Measurements from ENCODE around the gene SORBS2. TPM values are rescaled to one million over a fixed set of nuclear protein-coding genes. Genes with fewer than 3 reads are reported as not detected.
"Not testable (repeated sequence)": the region's sequence is repeated elsewhere in the genome, so short reads cannot be mapped to it uniquely, and the experiment has no call there.

SORBS2 gene
- total RNA-seq, 1 donor from 2014 or later = 43.2 TPM

DNA sequence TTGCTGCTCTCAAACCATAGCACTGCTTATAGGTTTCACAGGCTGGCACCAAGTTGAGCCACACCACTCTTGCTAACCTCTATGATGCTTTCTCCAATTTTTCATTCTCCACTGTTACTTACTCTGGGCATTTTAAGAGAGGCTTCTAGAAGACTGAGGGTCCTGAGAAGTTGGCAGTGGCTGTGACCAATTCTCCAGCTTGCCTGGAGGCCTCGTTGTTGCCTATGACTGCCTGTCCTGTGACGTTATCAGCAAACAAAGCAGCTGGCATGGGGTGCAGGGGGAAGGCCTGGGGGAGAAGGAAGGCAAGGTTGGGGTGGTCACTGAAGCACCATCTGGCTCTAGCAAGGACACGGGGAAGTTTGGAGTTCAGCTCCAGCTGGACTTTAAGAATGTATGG, 246.3 kb downstream of the SORBS2 start:
- no peaks in the 10 kb centered on the region for H3K36me3 Mint-ChIP-seq
- peaks cover 25% of the 10 kb centered on the region for H3K4me1 Mint-ChIP-seq (ENCODE audit: unreplicated experiment)
- H3K9me3 Mint-ChIP-seq = peaks cover 4% of the 10 kb centered on the region
- TF ChIP-seq, protein P1, sequence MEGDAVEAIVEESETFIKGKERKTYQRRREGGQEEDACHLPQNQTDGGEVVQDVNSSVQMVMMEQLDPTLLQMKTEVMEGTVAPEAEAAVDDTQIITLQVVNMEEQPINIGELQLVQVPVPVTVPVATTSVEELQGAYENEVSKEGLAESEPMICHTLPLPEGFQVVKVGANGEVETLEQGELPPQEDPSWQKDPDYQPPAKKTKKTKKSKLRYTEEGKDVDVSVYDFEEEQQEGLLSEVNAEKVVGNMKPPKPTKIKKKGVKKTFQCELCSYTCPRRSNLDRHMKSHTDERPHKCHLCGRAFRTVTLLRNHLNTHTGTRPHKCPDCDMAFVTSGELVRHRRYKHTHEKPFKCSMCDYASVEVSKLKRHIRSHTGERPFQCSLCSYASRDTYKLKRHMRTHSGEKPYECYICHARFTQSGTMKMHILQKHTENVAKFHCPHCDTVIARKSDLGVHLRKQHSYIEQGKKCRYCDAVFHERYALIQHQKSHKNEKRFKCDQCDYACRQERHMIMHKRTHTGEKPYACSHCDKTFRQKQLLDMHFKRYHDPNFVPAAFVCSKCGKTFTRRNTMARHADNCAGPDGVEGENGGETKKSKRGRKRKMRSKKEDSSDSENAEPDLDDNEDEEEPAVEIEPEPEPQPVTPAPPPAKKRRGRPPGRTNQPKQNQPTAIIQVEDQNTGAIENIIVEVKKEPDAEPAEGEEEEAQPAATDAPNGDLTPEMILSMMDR (conservative IDR thresholded peaks at IDR 0.05) = no peak
- H3K27ac Mint-ChIP-seq = no peak overlapping the region
- no peak overlapping the region for H3K4me3 Mint-ChIP-seq
- DNase-seq (ENCODE audit: extremely low spot score, unreplicated experiment) = no peak
- peaks cover 2% of the 10 kb centered on the region for H3K27me3 Mint-ChIP-seq

DNA sequence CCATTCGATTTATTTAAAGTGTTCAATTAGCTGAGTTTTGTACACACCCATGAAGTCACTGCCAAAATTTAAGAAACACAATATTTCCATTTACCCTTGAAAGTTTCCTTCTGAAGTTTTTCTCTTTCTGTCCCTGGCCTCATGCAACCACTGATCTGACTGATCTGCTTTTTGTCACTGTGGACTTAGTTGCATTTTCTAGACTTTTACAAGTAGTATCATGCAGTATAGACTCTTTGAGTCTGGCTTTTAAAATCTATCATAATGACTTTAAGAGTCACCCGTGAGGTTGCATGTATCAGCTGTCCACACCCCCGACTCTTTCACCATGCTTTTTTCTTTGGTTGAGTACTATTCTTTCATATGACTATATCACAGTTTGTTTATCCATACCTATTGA, 247.6 kb downstream of the SORBS2 start:
- no peak for DNase-seq (ENCODE audit: extremely low spot score, unreplicated experiment)
- no peaks in the 10 kb centered on the region for H3K36me3 Mint-ChIP-seq
- H3K27me3 Mint-ChIP-seq = no peaks in the 10 kb centered on the region
- no peak overlapping the region for H3K27ac Mint-ChIP-seq
- TF ChIP-seq, protein P1 (conservative IDR thresholded peaks at IDR 0.05) = no peak
- H3K4me1 Mint-ChIP-seq (ENCODE audit: unreplicated experiment) = peaks cover 25% of the 10 kb centered on the region
- H3K4me3 Mint-ChIP-seq = no peak overlapping the region
- peaks cover 4% of the 10 kb centered on the region for H3K9me3 Mint-ChIP-seq

DNA sequence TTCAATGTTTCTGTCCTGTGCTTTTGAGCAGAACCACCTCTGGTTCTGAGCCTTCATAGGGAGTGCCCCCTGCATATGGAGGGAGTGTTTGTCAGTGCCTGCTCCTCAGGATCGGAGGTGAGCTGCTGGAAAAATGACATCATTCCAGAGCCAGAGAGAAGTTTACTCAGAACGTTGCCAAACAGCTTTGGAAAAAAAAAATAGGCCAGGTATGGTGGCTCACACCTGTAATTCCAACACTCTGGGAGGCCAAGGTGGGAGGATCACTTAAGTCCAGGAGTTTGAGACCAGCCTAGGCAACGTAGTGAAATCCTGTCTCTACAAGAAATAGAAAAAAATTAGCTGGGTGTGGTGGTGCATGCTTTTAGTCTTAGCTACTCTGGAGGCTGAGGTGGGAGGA, 249.5 kb downstream of the SORBS2 start:
- Mint-ChIP-seq H3K4me3 (no peak overlapping the region), H3K4me1 (ENCODE audit: unreplicated experiment) (peaks cover 15% of the 10 kb centered on the region), H3K27me3 (no peaks in the 10 kb centered on the region), H3K36me3 (no peaks in the 10 kb centered on the region), H3K9me3 (peaks cover 9% of the 10 kb centered on the region), H3K27ac (no peak overlapping the region)
- no peak for DNase-seq (ENCODE audit: extremely low spot score, unreplicated experiment)
- TF ChIP-seq, protein P1 (conservative IDR thresholded peaks at IDR 0.05) = no peak

DNA sequence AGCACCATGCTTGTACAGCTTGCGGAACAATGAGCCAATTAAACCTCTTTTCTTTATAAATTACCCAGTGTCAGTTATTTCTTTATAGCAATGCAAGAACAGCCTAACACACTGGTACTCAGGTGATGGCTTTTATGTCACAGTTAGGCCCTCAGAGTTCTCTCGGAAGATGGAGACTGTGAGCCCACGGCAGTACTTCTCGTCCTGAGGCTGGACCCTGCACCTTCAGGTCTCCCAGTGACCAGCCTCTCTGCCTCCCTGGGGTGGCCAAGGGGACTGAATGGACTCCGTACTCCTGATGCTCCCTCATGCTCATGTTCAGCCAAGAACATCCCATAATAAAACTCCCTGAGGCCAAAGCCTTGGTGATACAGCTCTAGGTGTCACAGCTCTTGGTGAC, 251.7 kb downstream of the SORBS2 start:
- Mint-ChIP-seq H3K27me3 (no peaks in the 10 kb centered on the region), H3K36me3 (no peaks in the 10 kb centered on the region), H3K27ac (peak overlapping the region; percentile 59), H3K9me3 (peaks cover 11% of the 10 kb centered on the region), H3K4me3 (no peak overlapping the region), H3K4me1 (ENCODE audit: unreplicated experiment) (no peaks in the 10 kb centered on the region)
- TF ChIP-seq, protein P1 (conservative IDR thresholded peaks at IDR 0.05) = no peak
- no peak for DNase-seq (ENCODE audit: extremely low spot score, unreplicated experiment)

DNA sequence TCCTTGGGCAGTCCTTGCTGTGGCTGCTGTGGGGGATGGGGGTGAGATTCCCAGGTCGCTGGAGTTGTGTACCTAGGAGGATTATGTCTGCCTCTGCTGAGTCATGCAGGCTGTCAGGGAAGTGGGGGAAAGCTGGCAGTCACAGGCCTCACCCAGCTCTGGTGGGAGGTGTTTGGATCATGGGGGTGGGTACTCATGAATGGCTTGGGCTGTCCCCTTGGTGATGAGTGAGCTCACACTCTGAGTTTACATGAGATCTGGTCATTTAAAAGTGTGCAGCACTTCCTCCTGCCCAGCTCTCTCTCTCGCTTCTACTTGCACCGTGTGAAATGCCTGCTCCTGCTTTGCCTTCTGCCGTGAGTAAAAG, 252.1 kb downstream of the SORBS2 start:
- Mint-ChIP-seq H3K27me3 (peaks cover under 1% of the 10 kb centered on the region), H3K36me3 (no peaks in the 10 kb centered on the region), H3K4me3 (no peak overlapping the region), H3K9me3 (peaks cover 11% of the 10 kb centered on the region), H3K27ac (peak overlapping the region; percentile 59), H3K4me1 (ENCODE audit: unreplicated experiment) (no peaks in the 10 kb centered on the region)
- TF ChIP-seq, protein P1 (conservative IDR thresholded peaks at IDR 0.05) = no peak
- no peak for DNase-seq (ENCODE audit: extremely low spot score, unreplicated experiment)

DNA sequence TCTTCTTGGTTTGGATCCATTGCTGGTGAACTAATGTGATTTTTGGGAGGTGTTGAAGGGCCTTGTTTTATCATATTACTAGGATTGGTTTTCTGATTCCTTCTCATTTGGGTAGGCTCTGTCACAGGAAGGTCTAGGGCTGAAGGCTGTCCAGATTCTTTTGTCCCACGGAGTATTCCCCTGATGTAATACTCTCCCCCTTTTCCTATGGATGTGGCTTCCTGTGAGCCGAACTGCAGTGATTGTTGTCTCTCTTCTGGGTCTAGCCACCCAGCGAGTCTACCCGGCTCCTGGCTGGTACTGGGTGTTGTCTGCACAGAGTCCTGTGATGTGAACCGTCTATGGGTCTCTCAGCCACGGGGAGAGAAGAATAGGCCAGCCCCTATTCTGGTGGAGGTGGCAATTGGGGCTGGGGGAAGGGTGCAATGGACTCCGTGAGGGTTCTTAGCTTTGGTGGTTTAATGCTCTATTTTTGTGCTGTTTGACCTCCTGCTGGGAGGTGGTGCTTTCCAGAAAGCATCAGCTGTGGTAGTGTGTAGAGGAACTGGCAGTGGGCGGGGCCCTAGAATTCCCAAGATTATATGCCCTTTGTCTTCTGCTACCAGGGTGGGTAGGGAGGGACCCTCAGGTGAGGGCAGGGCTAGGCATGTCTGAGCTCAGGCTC, 252.6 kb downstream of the SORBS2 start:
- H3K4me1 Mint-ChIP-seq (ENCODE audit: unreplicated experiment); H3K27me3 Mint-ChIP-seq; H3K4me3 Mint-ChIP-seq; H3K36me3 Mint-ChIP-seq; DNase-seq (ENCODE audit: extremely low spot score, unreplicated experiment): not testable (repeated sequence)
- peaks cover 11% of the 10 kb centered on the region for H3K9me3 Mint-ChIP-seq
- H3K27ac Mint-ChIP-seq = peak overlapping the region; percentile 59

Measured in type B pancreatic cell (in vitro differentiated cells).